DMS53 treated with DMSO at 0.1 percent for 48 hours (cell line): ENCODE measurements around the gene PARP8.

Experiments
- DNase-seq: peaks from one replicate; lab custom pipeline; 2025; ENCODE audit not compliant: unreplicated experiment; lab: John Stamatoyannopoulos, UW

Gene PARP8

DNA sequence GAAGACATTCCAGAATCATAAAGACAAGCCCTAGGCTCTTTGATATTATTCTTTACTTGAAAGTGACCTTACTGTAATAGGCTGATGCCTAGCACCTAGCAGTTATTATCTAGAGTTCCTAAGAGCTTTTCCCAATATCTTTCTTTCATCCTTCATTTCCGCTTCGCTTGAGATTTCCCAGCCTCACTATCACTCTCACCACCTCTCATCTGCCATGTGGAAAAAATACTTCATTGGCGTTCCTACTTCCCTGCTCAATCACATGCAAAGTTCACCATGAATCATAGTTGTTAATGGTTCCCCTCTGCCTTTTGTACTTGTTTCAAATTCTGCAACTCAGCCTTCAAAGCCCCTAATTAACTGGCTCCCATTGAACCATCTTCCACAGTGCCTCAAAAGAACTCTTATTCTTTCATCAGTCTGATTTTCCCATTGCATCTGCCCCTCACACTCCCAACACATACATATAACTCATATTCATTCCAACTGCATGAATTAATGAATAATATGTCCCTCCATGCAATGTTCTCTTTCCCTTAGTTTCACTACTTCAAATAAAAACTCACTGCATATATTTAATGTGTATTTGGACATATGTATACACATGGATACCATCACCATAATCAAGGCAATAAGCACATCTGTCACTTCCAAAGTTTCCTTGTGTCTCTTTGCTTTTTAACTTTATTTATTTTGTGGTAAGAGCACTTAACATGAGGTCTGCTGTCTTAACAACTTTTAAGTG is 221.6 kb downstream of the PARP8 start:
- DNase-seq, result no peak

DNA sequence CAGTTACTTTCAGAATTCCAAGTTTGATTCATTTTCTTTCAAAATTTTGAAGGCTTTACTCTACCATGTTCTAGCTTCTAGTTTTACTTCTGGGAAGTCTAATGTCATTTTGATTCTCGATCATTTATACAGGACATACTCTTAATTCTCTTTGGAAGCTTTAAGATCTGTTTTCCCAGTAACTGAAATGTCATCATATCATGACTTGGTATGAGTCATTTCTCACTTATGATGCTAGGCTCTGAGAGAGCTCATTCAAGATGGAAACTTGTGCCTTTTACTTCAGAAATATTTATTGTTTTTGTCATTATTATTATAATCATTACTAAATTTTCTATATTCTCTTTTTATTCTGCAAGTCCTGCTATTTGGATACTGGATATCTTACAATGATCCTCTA is 222.3 kb downstream of the PARP8 start:
- no peak for DNase-seq

DNA sequence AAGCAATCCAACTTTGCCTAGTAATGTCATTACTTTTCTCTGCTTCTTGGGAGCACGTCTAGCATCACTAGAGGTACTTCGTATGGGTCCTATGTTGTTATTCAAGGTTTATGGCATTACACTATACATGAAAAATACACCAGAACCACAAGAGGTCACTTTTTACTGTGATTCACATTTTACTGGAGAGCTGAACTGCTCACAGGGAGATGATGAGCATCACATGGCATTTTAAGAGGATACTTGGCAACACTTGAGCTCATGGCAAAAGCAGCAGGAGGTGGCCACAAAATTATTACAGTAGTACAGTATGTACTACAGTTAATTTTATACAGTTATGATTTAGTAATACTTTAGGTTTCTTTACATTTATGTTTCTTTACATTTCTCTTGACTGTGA is 223.4 kb downstream of the PARP8 start:
- peak; percentile 36 for DNase-seq
